Measurements from ENCODE around the gene ADCK1.
A peak's percentile ranks its signal among the peaks of the same experiment; 100 is the strongest.
"Not testable (repeated sequence)": the region's sequence is repeated elsewhere in the genome, so short reads cannot be mapped to it uniquely, and the experiment has no call there.

The ADCK1 gene

GRCh38 chr14:77761205-77761931 is 38.5 kb upstream of the ADCK1 start:
- Histone ChIP-seq H3K4me1 (ENCODE audit: control insufficient read depth in 1 of 2, insufficient read depth in 1 of 2, low read depth in 1 of 2, low read length in 1 of 2) (peaks cover 22 to 25% of the 10 kb centered on the region in 2 experiments), H3K9me3 (no peaks in the 10 kb centered on the region), H3K27me3 (no peaks in the 10 kb centered on the region), H3K36me3 (peaks cover 3% of the 10 kb centered on the region), H3K27ac (peak overlapping the region; percentile 85), H3K4me3 (ENCODE audit: low read depth in 1 of 2, low read length in 1 of 2) (peak overlapping the region; percentile 94 to 96)
- TF ChIP-seq CTCF (IDR thresholded peaks at IDR 0.05) = no peak

- no peak overlapping the region for H3K27ac ChIP-seq
Observed at GRCh38 chr14:77763316-77763715, 36.6 kb upstream of the ADCK1 start.

GRCh38 chr14:77763978-77764377 is 35.9 kb upstream of the ADCK1 start:
- Histone ChIP-seq H3K4me3 (ENCODE audit: low read depth in 1 of 2, low read length in 1 of 2) (no peak overlapping the region), H3K27ac (no peak overlapping the region), H3K27me3 (no peaks in the 10 kb centered on the region), H3K36me3 (no peaks in the 10 kb centered on the region), H3K4me1 (ENCODE audit: control insufficient read depth in 1 of 2, insufficient read depth in 1 of 2, low read depth in 1 of 2, low read length in 1 of 2) (peaks cover 20 to 25% of the 10 kb centered on the region in 2 experiments), H3K9me3 (no peaks in the 10 kb centered on the region)
- no peak for TF ChIP-seq CTCF (IDR thresholded peaks at IDR 0.05)

More at GRCh38 chr14:77763316-77763715, 36.6 kb upstream of the ADCK1 start:
- TF ChIP-seq CTCF (IDR thresholded peaks at IDR 0.05) = no peak
- Histone ChIP-seq H3K4me3 (ENCODE audit: low read depth in 1 of 2, low read length in 1 of 2) (no peak overlapping the region), H3K36me3 (no peaks in the 10 kb centered on the region), H3K27me3 (no peaks in the 10 kb centered on the region), H3K4me1 (ENCODE audit: control insufficient read depth in 1 of 2, insufficient read depth in 1 of 2, low read depth in 1 of 2, low read length in 1 of 2) (peaks cover 22 to 25% of the 10 kb centered on the region in 2 experiments), H3K9me3 (no peaks in the 10 kb centered on the region)

GRCh38 chr14:77768442-77769069 is 31.4 kb upstream of the ADCK1 start:
- not testable (repeated sequence) for H3K4me1 ChIP-seq (ENCODE audit: control insufficient read depth in 1 of 2, insufficient read depth in 1 of 2, low read depth in 1 of 2, low read length in 1 of 2); H3K4me3 ChIP-seq (ENCODE audit: low read depth in 1 of 2, low read length in 1 of 2); H3K27ac ChIP-seq; H3K36me3 ChIP-seq; H3K9me3 ChIP-seq; H3K27me3 ChIP-seq

GRCh38 chr14:77773966-77774365 is 25.9 kb upstream of the ADCK1 start:
- H3K36me3 ChIP-seq; H3K4me3 ChIP-seq (ENCODE audit: low read depth in 1 of 2, low read length in 1 of 2); H3K9me3 ChIP-seq; H3K4me1 ChIP-seq (ENCODE audit: control insufficient read depth in 1 of 2, insufficient read depth in 1 of 2, low read depth in 1 of 2, low read length in 1 of 2); H3K27ac ChIP-seq; H3K27me3 ChIP-seq: not testable (repeated sequence)

GRCh38 chr14:77782202-77782601 is 17.7 kb upstream of the ADCK1 start:
- Histone ChIP-seq H3K27ac (no peak overlapping the region), H3K36me3 (no peaks in the 10 kb centered on the region), H3K27me3 (no peaks in the 10 kb centered on the region), H3K9me3 (no peaks in the 10 kb centered on the region), H3K4me1 (ENCODE audit: control insufficient read depth in 1 of 2, insufficient read depth in 1 of 2, low read depth in 1 of 2, low read length in 1 of 2) (no peaks in the 10 kb centered on the region), H3K4me3 (ENCODE audit: low read depth in 1 of 2, low read length in 1 of 2) (no peak overlapping the region)
- no peak for TF ChIP-seq CTCF (IDR thresholded peaks at IDR 0.05)
